ENCODE results near the gene SLC6A6.
"Not testable (repeated sequence)": the region's sequence is repeated elsewhere in the genome, so short reads cannot be mapped to it uniquely, and the experiment has no call there.

SLC6A6 gene

DNA sequence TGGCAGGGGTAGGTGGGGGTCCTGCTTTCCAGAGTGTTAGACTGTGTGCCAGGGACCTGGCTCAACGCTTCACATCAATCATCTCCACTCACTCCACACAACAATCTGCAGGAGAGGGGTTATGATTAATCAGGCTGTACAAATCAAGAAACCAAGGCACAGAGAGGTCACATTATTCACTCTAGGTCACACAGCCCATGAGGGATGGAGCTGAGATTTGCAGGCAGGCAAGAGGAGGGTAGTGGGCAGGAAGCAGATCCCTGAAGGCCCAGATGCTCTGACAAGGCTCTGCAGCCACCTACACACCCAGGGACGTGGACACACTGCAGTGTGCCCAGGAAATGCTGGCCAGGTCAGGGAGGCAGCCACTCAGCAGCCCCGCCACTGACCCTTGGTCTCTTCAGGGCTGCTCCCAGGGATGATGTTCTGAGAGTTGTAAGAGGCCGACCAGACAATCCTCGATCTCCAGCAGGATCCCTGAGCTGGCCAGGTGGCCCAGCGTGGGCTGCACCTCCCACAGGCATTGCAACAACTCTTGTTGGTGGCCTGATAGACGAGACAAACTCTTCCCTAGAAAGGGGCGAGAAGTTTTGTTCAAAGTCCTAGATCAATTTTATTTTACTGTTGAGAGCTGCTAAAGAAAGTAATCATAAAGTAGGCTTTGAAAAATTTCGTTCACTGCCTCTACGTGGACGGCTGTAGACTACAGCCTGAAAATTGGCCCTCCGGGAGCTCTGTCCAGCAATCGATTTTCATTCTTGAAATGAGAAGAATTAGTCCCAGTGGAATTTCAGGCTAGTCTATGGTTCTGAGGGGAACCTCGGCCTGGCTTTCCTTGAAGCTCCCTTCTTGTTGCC is 4.2 kb upstream of the SLC6A6 start:
- no peak for DNase-seq (ENCODE audit: low read depth in 2 of 2)

DNA sequence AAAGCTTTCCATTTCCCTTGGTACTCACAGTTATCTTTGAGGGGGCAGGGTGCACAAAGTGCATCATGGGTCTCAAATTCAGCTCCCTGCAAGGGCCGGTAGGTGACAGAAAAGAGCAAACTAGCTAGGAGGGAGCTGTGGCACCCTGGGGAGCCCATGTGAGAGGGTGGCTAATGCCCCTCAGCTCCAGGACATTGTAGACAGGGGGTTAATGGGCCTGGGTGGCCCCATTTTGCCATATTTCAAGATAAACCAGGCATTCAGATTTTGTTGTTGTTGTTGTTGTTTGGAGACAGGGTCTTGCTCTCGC is 3.7 kb upstream of the SLC6A6 start:
- no peak for DNase-seq (ENCODE audit: low read depth in 2 of 2)

- no peak for DNase-seq (ENCODE audit: low read depth in 2 of 2)
Measured at GRCh38 chr3:14401692-14402303, 608 bp upstream of the SLC6A6 start.

GRCh38 chr3:14403619-14404155 is 1.3 kb downstream of the SLC6A6 start:
- DNase-seq (ENCODE audit: low read depth in 2 of 2), result no peak

GRCh38 chr3:14404186-14404585 is 1.8 kb downstream of the SLC6A6 start:
- no peak for DNase-seq (ENCODE audit: low read depth in 2 of 2)

GRCh38 chr3:14404631-14405359 is 2.4 kb downstream of the SLC6A6 start:
- DNase-seq (ENCODE audit: low read depth in 2 of 2), result no peak

- no peak for DNase-seq (ENCODE audit: low read depth in 2 of 2)
Measured at GRCh38 chr3:14405360-14406238, 3.2 kb downstream of the SLC6A6 start.

- no peak for DNase-seq (ENCODE audit: low read depth in 2 of 2)
Measured at GRCh38 chr3:14406336-14406735, 3.9 kb downstream of the SLC6A6 start.

GRCh38 chr3:14406766-14407165 is 4.4 kb downstream of the SLC6A6 start:
- DNase-seq (ENCODE audit: low read depth in 2 of 2), result no peak

GRCh38 chr3:14407203-14407602 is 4.8 kb downstream of the SLC6A6 start:
- DNase-seq (ENCODE audit: low read depth in 2 of 2), result no peak

GRCh38 chr3:14409779-14410063 is 7.3 kb downstream of the SLC6A6 start:
- DNase-seq (ENCODE audit: low read depth in 2 of 2), result not testable (repeated sequence)

- no peak for DNase-seq (ENCODE audit: low read depth in 2 of 2)
Measured at GRCh38 chr3:14410106-14410502, 7.7 kb downstream of the SLC6A6 start.

GRCh38 chr3:14410503-14411165 is 8.2 kb downstream of the SLC6A6 start:
- DNase-seq (ENCODE audit: low read depth in 2 of 2), result no peak

- DNase-seq (ENCODE audit: low read depth in 2 of 2), result no peak
Measured at GRCh38 chr3:14411166-14411526, 8.7 kb downstream of the SLC6A6 start.

DNA sequence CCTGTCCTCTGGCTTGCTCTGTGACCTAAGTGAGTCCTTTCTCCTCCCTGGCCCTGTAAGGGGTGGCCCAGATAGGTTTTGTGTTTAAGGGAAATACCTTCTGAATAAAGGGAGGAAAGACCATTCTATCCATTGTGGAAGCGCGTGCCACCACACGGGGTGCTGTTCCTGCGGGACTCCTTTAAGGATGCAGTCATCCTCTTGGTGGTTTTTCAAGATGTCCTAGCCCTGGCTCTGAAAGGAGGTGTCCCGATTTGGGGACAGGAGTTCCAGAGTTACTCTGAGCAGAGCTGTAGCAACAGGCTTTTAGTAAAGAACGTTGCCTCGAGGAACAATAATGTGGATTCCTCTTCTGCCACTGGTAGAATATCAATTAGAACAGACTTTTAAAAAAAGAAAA is 9.6 kb downstream of the SLC6A6 start:
- no peak for DNase-seq (ENCODE audit: low read depth in 2 of 2)

- no peak for DNase-seq (ENCODE audit: low read depth in 2 of 2)
Measured at GRCh38 chr3:14412831-14413380, 10.5 kb downstream of the SLC6A6 start.

GRCh38 chr3:14413381-14414071 is 11.1 kb downstream of the SLC6A6 start:
- no peak for DNase-seq (ENCODE audit: low read depth in 2 of 2)

DNA sequence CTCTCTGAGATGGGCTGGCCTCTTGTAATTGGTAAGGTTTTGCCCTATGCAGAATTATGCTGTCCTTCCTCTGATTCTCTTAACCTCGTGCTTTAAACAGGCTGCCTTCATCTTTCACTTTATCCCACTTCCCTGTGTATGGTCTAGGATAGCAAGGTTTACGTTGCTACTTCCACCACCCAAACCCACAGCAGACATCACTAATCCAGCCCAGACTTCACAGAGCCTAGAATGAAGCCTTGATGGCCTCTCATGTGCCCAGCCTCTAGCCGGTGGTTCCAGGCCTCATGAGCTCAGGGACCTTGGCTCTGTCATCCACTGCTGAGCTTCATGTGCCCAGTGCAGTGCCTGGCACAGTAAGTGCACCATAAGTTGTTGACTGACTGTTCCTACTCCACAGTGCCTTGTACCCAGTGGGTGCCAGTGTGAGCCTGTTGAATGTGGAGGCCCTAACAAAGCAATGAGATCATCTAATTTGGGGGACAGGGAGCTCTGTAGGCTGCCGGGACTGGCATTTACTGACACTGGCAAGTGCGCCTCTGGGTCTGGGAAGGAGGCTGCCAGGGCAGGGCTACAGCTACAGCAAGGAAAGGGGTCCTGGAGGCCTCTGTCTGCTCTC is 12.5 kb downstream of the SLC6A6 start:
- DNase-seq (ENCODE audit: low read depth in 2 of 2), result no peak

DNA sequence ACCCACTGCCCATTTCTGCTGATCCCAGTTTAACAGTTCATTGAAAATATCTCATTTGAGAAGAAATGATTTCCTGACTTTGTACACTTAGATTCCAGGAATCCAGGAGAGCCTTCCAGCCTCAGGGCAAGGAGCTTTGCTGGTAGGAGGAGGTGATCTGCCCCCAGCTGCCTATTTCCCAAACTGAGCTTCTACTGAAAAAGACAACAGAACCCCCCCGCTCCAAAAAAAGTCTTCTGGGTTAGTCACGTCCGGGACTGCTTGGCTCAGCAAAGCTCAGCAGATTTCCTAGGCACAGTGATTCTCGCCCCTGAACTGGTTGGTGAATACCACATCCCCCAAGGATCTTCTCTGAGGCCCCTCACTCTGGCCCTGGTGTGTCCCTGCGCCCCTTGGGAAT is 13.1 kb downstream of the SLC6A6 start:
- DNase-seq (ENCODE audit: low read depth in 2 of 2), result no peak

GRCh38 chr3:14416453-14416852 is 14.0 kb downstream of the SLC6A6 start:
- no peak for DNase-seq (ENCODE audit: low read depth in 2 of 2)
